DMS114 treated with DMSO at 0.1 percent for 48 hours (cell line): ENCODE data around the gene RFT1.

Experiments used
- DNase-seq: peaks from one replicate; lab custom pipeline; 2025; ENCODE audit not compliant: unreplicated experiment; lab: John Stamatoyannopoulos, UW

Gene RFT1

GRCh38 chr3:53150247-53151085 lies 20.2 kb upstream of the RFT1 start:
- no peak for DNase-seq

GRCh38 chr3:53149699-53150098 lies 19.5 kb upstream of the RFT1 start:
- no peak for DNase-seq

- no peak for DNase-seq
These were observed 18.9 kb upstream of the RFT1 start for GRCh38 chr3:53149006-53149690.

- DNase-seq: no peak
These were observed 17.7 kb upstream of the RFT1 start for GRCh38 chr3:53147903-53148400.

GRCh38 chr3:53147151-53147902 lies 17.1 kb upstream of the RFT1 start:
- no peak for DNase-seq

DNA sequence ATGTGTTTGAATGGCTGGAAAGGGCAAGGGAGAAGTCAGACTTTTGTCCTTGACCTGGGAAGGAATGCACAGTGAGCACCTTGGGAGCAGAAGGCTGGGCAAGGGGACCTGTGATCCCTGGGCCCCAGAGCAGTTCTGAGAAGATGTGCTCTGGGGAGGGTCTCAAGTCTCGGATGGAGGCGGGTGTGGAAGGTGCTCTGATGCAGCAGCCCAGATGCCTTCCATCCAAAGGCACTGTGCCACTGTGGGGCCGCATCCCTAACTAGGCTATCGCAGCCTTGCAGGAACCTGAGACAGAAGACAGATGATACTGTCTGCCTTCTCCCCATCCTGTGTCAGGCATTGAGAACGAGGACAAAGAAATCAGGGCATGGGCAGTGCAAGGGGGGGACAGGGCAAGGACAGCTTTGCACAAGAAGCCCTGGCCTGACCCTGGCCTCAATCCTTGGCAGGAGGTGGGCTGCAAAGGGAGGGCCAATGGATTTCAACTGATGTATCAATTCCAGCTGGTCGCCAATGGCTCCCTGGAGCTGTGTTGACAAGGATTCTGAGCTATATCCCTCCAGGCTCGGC lies 16.2 kb upstream of the RFT1 start:
- DNase-seq: no peak

GRCh38 chr3:53145713-53146080 lies 15.5 kb upstream of the RFT1 start:
- DNase-seq: no peak

- no peak for DNase-seq
These were observed 14.9 kb upstream of the RFT1 start for GRCh38 chr3:53144862-53145712.

- no peak for DNase-seq
These were observed 14.2 kb upstream of the RFT1 start for GRCh38 chr3:53144446-53144845.

GRCh38 chr3:53142986-53143385 lies 12.8 kb upstream of the RFT1 start:
- no peak for DNase-seq

- DNase-seq: no peak
These were observed 10.9 kb upstream of the RFT1 start for GRCh38 chr3:53140847-53141845.

DNA sequence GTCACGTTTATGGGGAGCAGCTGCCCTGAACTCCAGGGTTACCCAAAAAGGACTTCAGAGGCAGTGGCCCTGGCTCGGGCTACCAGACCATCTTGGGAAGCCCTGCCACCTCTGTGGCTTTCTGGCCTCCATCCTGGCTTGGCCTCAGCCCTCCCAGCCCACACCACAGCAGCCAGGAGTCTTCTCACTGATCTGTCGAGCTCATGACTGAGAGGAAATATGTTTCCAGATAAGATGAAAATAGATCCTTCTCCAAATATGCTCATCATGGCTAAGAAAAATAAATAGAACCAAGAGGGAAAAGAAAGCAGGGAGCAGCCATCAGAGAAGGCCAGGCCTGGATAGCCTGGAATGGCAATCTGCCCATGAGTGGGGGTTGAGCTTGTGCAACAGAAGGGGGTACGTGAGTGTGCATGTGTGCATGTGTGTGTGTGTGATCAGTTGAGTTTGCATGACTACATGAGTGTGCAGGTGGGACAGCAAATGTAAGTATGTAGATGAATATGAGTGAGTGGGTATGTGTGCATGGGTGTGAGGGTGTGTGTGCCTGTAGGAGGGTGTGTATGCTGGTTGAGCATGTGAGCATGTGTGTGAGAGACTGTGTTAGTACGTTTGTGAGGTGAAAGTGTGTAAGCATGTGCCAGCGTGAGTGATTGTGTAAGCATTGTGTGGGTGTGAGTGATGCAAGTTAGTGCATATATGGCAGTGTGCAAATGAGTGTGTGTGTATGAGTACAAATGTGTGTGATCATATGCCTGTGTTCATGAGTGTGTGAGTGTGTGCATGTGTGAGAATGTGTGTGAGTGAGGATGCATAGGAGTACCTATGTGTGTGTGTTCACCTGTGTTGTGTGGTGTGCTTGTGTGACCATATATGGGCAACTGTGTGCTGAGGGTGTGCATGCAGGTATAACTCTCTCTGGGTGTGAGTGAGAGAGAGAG lies 9.9 kb upstream of the RFT1 start:
- no peak for DNase-seq

- no peak for DNase-seq
These were observed 7.7 kb upstream of the RFT1 start for GRCh38 chr3:53137835-53138446.

- no peak for DNase-seq
These were observed 7.0 kb upstream of the RFT1 start for GRCh38 chr3:53137221-53137620.

GRCh38 chr3:53134631-53135232 lies 4.5 kb upstream of the RFT1 start:
- peak; percentile 44 for DNase-seq

DNA sequence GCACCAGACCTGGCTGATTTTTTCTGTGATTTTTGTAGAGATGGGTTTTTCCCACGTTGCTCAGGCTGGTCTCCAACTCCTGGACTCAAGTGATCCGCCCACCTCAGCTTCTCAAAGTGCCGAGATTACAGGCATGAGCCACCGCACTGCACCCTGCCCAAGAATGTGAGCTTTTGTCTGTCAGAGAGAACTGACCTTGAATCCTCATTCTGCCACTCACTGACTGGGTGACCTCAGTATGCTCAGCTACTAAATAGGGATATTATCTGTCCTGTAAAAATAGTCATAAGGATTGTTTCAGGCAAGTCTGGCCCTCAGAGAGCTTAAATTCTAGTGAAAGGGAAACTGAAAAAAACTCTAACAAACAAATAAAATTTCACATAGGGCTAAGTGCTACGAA lies 2.1 kb upstream of the RFT1 start:
- no peak for DNase-seq

- no peak for DNase-seq
These were observed 861 bp upstream of the RFT1 start for GRCh38 chr3:53131096-53131495.
